ENCODE data around the gene LDLRAD3. TPM values are rescaled to one million over a fixed set of nuclear protein-coding genes. Genes with fewer than 3 reads are reported as not detected.

LDLRAD3 gene
- total RNA-seq, 1 experiment from 2014 or later, result 12.1 TPM

DNA sequence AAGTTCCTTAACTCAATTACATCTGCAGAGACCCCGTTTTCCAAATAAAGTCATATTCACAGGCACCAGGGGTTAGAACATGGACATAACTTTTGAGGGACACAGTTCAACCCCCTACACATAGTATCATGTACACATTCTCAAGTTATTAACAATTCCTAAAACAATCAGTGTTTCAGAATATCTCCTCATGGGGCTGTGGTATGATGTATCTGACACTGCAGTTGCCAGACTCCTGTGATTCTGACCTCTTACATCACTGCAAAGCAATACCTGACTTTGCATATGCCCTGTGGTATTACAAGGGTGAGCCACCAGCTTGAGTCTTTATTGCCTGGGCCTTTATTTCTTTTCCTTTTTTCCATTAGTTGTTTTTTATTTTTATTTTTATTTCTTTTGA lies 203.6 kb downstream of the LDLRAD3 start:
- no peaks in the 10 kb centered on the region for H3K27me3 ChIP-seq (ENCODE audit: insufficient read depth, low read length)
- Mint-ChIP-seq H3K4me3 (no peak overlapping the region), H3K27me3 (ENCODE audit: low read depth) (no peaks in the 10 kb centered on the region), H3K36me3 (ENCODE audit: insufficient read depth in 1 of 3, low read depth in 3 of 3) (peaks cover 6 to 10% (median 10%) of the 10 kb centered on the region in 3 experiments; a peak in 5 of 7 replicates), H3K9me3 (peaks cover 3 to 8% of the 10 kb centered on the region in 2 experiments; a peak in 2 of 5 replicates), H3K4me1 (peaks cover 24 to 30% of the 10 kb centered on the region in 2 experiments), H3K27ac (no peak overlapping the region; a peak in 1 of 7 replicates)
- H4K91ac ChIP-seq (ENCODE audit: insufficient read length, low read depth, low read length), result no peak overlapping the region
- no peak overlapping the region for H3K4me2 ChIP-seq (ENCODE audit: insufficient read depth, insufficient read length, low read length)
- H3K14ac ChIP-seq (ENCODE audit: insufficient read depth, low read length), result no peak overlapping the region
- H3K18ac ChIP-seq (ENCODE audit: insufficient read length, low read depth, low read length), result no peak overlapping the region
- no peak overlapping the region for H3T11ph ChIP-seq (ENCODE audit: low read length)
- H2BK5ac ChIP-seq (ENCODE audit: insufficient read length, low read length), result no peak overlapping the region
- H4K8ac ChIP-seq (replicated peaks; ENCODE audit: insufficient read length, low read depth, low read length), result no peak overlapping the region
- TF ChIP-seq CTCF (conservative IDR thresholded peaks at IDR 0.05), result no peak
- no peak overlapping the region for H2AFZ ChIP-seq (ENCODE audit: low read length)
- H3K79me1 ChIP-seq (ENCODE audit: insufficient read depth, low read depth, low read length, poor library complexity, severe bottlenecking), result no peaks in the 10 kb centered on the region
- peaks cover under 1% of the 10 kb centered on the region; the same call in 1 of the 2 replicates for H3K4me1 ChIP-seq (ENCODE audit: insufficient read depth, low read length)
- no peak overlapping the region for H2BK15ac ChIP-seq (ENCODE audit: low read depth, low read length)
- no peak overlapping the region for H2BK12ac ChIP-seq (ENCODE audit: insufficient read length, low read depth, low read length)
- H3K4ac ChIP-seq (ENCODE audit: low read depth, low read length), result no peak overlapping the region
- no peak overlapping the region for H2BK120ac ChIP-seq (ENCODE audit: low read depth, low read length, poor library complexity, severe bottlenecking)
- no peak overlapping the region for H3K56ac ChIP-seq (ENCODE audit: insufficient read length, low read depth, low read length)
- DNase-seq, result no peak
- no peak overlapping the region for H4K5ac ChIP-seq (ENCODE audit: insufficient read length, low read depth, low read length)
- H3K9me3 ChIP-seq (ENCODE audit: control insufficient read depth, low read depth, low read length), result no peaks in the 10 kb centered on the region
- no peaks in the 10 kb centered on the region for H3K23me2 ChIP-seq (ENCODE audit: insufficient read length, low read depth, low read length, poor library complexity, severe bottlenecking)
- H3K23ac ChIP-seq (ENCODE audit: insufficient read length, low read depth, low read length), result no peak overlapping the region
- no peak overlapping the region for H2BK20ac ChIP-seq (ENCODE audit: low read depth, low read length, poor library complexity, severe bottlenecking)
- WGBS (ENCODE audit: extremely low coverage, insufficient read length, low lambda C conversion rate), result no CpG with 5 or more reads among the region's 1 CpG
- H2AK5ac ChIP-seq (ENCODE audit: insufficient read length, low read length), result no peak overlapping the region
- H3K79me2 ChIP-seq (ENCODE audit: insufficient read depth, low read length), result no peaks in the 10 kb centered on the region
- H4K20me1 ChIP-seq (ENCODE audit: control insufficient read depth, insufficient read depth, insufficient read length), result no peaks in the 10 kb centered on the region
- no peak overlapping the region for H3K27ac ChIP-seq (ENCODE audit: insufficient read length, low read depth, low read length)
- H3K9ac ChIP-seq (ENCODE audit: extremely low read depth, insufficient read length, low read length), result no peak overlapping the region
